ENCODE results near the gene EVA1B. TPM values are rescaled to one million over a fixed set of nuclear protein-coding genes. Genes with fewer than 3 reads are reported as not detected.
A peak's percentile ranks its signal among the peaks of the same experiment; 100 is the strongest.

EVA1B gene
- total RNA-seq, 1 experiment from 2014 or later: 5.5 TPM

DNA sequence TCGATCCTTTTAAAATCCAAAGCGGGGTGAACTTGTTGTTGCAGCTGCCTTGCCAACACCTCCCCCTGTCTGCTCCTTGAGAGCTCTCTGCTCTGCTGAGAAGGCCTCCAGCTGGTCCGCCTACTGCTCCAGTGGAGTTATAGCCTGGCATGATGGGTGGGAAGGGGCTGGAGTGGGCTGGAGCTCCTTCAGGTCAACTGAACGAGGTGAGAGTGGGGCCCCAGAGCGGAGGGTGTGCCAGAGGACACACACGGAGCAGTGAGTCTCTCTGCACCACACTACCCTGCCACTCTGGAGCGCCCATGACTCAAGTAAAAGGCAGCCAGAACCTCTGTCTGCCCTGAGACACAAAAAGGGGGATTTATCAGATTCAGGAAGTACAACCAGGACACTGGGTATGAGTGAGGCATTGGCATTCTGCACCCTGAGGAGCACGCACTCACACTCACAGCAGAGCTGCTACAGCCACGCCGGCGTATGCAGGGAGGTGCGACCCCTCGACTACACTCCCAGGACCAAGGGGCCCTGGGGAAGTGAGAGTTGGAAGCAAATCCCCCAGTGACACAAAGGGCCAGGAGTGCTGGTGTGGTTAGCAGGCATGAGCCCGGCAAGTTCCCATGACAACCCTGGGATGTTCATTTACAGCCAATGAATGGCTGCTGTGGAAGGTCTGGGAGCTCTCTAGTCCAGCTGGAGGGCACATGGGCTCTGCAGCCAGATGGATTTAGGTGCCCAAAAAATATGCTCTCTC, 28.0 kb upstream of the EVA1B start:
- no peak for DNase-seq
- no peak overlapping the region for H3T11ph ChIP-seq (ENCODE audit: low read length)
- H3K79me1 ChIP-seq (ENCODE audit: insufficient read depth, low read depth, low read length, poor library complexity, severe bottlenecking): no peaks in the 10 kb centered on the region

More for the DNA sequence above, 28.0 kb upstream of the EVA1B start:
- H3K4me3 Mint-ChIP-seq: no peak overlapping the region
- H3K27me3 Mint-ChIP-seq (ENCODE audit: low read depth): no peaks in the 10 kb centered on the region
- Histone ChIP-seq H4K8ac (replicated peaks; ENCODE audit: insufficient read length, low read depth, low read length) (no peak overlapping the region), H2BK20ac (ENCODE audit: low read depth, low read length, poor library complexity, severe bottlenecking) (no peak overlapping the region), H4K91ac (ENCODE audit: insufficient read length, low read depth, low read length) (no peak overlapping the region), H3K79me2 (ENCODE audit: insufficient read depth, low read length) (no peaks in the 10 kb centered on the region), H2BK15ac (ENCODE audit: low read depth, low read length) (no peak overlapping the region), H2BK120ac (ENCODE audit: low read depth, low read length, poor library complexity, severe bottlenecking) (no peak overlapping the region), H3K9me3 (ENCODE audit: control insufficient read depth, low read depth, low read length) (no peaks in the 10 kb centered on the region), H2AFZ (ENCODE audit: low read length) (no peak overlapping the region), H2AK5ac (ENCODE audit: insufficient read length, low read length) (no peak overlapping the region), H3K14ac (ENCODE audit: insufficient read depth, low read length) (no peak overlapping the region), H3K27ac (ENCODE audit: insufficient read length, low read depth, low read length) (no peak overlapping the region), H2BK5ac (ENCODE audit: insufficient read length, low read length) (no peak overlapping the region), H4K20me1 (ENCODE audit: control insufficient read depth, insufficient read depth, insufficient read length) (no peaks in the 10 kb centered on the region), H3K23ac (ENCODE audit: insufficient read length, low read depth, low read length) (no peak overlapping the region), H3K23me2 (ENCODE audit: insufficient read length, low read depth, low read length, poor library complexity, severe bottlenecking) (no peaks in the 10 kb centered on the region), H3K4ac (ENCODE audit: low read depth, low read length) (no peak overlapping the region), H3K18ac (ENCODE audit: insufficient read length, low read depth, low read length) (no peak overlapping the region), H3K27me3 (ENCODE audit: insufficient read depth, low read length) (no peaks in the 10 kb centered on the region), H3K9ac (ENCODE audit: extremely low read depth, insufficient read length, low read length) (no peak overlapping the region), H3K4me2 (ENCODE audit: insufficient read depth, insufficient read length, low read length) (no peak overlapping the region), H3K4me1 (ENCODE audit: insufficient read depth, low read length) (0 out of 2 replicates have a peak, but pooled peaks cover 2% of the 10 kb centered on the region), H4K5ac (ENCODE audit: insufficient read length, low read depth, low read length) (no peak overlapping the region), H3K56ac (ENCODE audit: insufficient read length, low read depth, low read length) (no peak overlapping the region), H2BK12ac (ENCODE audit: insufficient read length, low read depth, low read length) (no peak overlapping the region)
- TF ChIP-seq, protein P1, sequence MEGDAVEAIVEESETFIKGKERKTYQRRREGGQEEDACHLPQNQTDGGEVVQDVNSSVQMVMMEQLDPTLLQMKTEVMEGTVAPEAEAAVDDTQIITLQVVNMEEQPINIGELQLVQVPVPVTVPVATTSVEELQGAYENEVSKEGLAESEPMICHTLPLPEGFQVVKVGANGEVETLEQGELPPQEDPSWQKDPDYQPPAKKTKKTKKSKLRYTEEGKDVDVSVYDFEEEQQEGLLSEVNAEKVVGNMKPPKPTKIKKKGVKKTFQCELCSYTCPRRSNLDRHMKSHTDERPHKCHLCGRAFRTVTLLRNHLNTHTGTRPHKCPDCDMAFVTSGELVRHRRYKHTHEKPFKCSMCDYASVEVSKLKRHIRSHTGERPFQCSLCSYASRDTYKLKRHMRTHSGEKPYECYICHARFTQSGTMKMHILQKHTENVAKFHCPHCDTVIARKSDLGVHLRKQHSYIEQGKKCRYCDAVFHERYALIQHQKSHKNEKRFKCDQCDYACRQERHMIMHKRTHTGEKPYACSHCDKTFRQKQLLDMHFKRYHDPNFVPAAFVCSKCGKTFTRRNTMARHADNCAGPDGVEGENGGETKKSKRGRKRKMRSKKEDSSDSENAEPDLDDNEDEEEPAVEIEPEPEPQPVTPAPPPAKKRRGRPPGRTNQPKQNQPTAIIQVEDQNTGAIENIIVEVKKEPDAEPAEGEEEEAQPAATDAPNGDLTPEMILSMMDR (conservative IDR thresholded peaks at IDR 0.05): no peak
- H3K9me3 Mint-ChIP-seq: no peaks in the 10 kb centered on the region
- H3K4me1 Mint-ChIP-seq: peaks cover 7 to 11% of the 10 kb centered on the region in 2 experiments
- WGBS (ENCODE audit: extremely low coverage, insufficient read length, low lambda C conversion rate): no CpG with 5 or more reads among the region's 14 CpGs
- peaks cover 22 to 57% (median 37%) of the 10 kb centered on the region in 3 experiments; a peak in 6 of 7 replicates for H3K36me3 Mint-ChIP-seq (ENCODE audit: insufficient read depth in 1 of 3, low read depth in 3 of 3)
- H3K27ac Mint-ChIP-seq: peak overlapping the region in 2 of 3 experiments; percentile 61 to 85; a peak in 4 of 7 replicates

Data from H9 (cell line).